Measurements from ENCODE around the gene ADCY2.

DNA sequence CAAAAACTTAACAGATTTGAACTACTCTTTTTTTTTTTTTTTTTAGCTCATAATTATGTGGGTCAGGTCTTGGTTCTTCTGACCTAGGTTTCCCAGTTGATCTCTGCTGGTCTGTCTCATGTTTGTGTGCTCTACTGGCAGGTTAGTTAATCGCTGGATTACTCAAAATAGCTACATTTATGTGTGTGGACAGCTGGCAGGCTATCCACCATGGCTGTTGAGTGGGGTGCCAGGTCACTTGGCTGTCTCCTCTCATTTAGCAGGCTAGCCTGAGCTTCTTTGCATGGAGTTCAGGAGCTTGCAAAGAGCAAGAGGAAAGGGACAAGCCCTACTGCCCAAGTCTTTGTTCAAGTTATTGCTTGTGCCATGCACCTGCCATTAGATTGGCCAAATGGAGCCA, 9.3 kb downstream of the ADCY2 start:
- no peak for TF ChIP-seq CTCF (IDR thresholded peaks at IDR 0.05)
- TF ChIP-seq POLR2A (IDR thresholded peaks at IDR 0.05): no peak

Data from heart left ventricle (tissue), 13 donors.